SH-SY5Y (cell line): ENCODE data around the gene LMF1.

Experiments
- GATA2 ChIP-seq: IDR thresholded peaks from 2 replicates; pipeline ENCODE4 v1.6.1; 2011; ENCODE audit warnings: mild to moderate bottlenecking, low read depth, low read length
- GATA3 ChIP-seq: IDR thresholded peaks from 2 replicates; pipeline ENCODE4 v1.6.1; 2011; ENCODE audit warnings: low read depth, mild to moderate bottlenecking, low read length, moderate library complexity

LMF1 gene

DNA sequence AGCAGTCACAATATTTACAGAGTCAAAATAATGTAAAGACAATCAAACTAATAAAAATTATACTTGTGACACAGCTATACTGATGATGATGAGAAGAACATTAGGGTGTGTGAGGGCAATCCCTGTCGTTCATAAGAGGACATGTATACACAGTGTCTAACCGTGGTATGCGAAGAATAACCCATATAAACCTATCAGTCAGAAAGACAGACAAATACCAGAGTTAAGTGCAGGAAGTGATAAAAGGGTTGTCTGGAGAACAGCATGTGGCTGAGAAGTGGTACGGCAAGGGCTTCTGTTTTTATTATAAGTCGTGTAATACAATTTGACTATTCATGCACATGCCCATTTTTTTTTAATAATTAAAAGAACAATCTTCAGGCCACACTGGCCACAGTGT is 46.7 kb downstream of the LMF1 start:
- TF ChIP-seq GATA2 = no peak
- TF ChIP-seq GATA3 = no peak

GRCh38 chr16:923184-923583 is 47.6 kb downstream of the LMF1 start:
- no peak for TF ChIP-seq GATA3
- no peak for TF ChIP-seq GATA2

GRCh38 chr16:922051-922450 is 48.7 kb downstream of the LMF1 start:
- no peak for TF ChIP-seq GATA2
- no peak for TF ChIP-seq GATA3

- TF ChIP-seq GATA2 (no peak), GATA3 (no peak)
These were observed 49.4 kb downstream of the LMF1 start for GRCh38 chr16:921321-921905.

DNA sequence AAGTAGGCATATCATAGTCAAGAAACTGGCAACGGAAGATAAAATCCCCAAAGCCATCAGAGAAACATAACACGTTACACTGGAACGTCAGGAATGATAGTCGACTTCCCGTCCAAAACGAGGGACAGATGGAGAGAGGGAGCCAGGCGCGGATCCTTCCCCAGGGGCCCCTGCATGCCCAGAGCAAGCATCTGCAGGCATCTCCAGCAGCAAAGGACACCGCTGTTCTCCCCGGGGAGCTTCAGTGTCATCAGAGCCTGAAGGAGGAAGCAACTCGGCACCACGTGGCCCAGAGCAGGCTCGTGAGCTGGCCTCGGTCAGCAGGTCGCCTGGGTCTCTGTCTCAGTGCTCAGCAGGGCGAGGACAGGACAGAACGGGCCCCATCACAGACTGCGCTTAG is 50.1 kb downstream of the LMF1 start:
- TF ChIP-seq GATA3 (no peak), GATA2 (no peak)

DNA sequence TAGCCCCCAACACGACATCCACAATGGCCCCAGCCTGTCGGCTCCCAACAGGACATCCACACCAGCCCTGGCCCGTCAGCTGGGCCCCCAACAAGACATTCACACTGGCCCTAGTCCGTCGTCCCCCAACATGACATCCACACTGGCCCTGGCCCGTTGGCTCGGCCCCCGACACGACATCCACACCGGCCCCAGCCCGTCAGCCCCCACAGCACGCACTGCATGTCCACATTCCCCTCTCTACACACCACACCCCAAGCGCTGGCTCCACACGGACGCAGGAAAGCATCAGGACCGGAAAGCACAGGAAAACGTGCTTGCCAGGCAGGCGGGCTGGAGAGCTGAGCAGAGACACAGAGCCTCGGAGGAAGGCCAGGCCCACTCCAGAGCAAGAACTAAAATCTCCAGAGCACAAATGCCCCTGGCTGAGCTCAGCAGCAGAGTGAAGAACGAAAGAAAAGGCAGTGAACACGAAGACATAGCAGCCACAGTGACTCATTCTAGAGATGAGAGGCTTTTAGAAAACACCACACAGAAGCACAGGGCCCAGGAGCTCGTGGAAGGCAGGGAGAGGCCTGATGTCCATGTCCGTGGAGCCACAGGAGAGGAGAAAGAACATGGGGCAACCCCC is 50.6 kb downstream of the LMF1 start:
- TF ChIP-seq GATA3 (no peak), GATA2 (no peak)

GRCh38 chr16:919658-920050 is 51.1 kb downstream of the LMF1 start:
- TF ChIP-seq GATA2 = no peak
- no peak for TF ChIP-seq GATA3

- no peak for TF ChIP-seq GATA3
- TF ChIP-seq GATA2 = no peak
These were observed 51.8 kb downstream of the LMF1 start for GRCh38 chr16:918741-919657.

DNA sequence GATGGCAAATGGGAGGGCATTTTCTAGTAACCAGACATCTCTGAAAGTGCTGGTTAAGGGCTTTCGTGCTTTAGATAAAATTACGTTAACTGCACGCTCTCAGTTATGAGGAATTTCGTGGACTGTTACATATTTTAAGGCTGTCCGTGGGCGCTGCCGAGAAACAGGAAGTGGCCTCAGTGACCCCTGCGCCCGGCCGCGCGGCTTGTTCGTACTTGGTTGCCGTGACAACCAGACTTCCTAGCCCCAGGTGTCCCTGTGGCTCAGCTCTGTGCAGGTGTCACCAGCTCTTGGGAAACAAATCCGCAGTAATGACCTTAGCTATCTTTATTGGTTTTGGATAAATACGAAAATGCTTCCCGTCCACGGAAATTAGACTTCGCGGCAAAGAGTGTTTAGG is 52.7 kb downstream of the LMF1 start:
- no peak for TF ChIP-seq GATA3
- no peak for TF ChIP-seq GATA2

GRCh38 chr16:917591-918061 is 53.2 kb downstream of the LMF1 start:
- TF ChIP-seq GATA2 = no peak

DNA sequence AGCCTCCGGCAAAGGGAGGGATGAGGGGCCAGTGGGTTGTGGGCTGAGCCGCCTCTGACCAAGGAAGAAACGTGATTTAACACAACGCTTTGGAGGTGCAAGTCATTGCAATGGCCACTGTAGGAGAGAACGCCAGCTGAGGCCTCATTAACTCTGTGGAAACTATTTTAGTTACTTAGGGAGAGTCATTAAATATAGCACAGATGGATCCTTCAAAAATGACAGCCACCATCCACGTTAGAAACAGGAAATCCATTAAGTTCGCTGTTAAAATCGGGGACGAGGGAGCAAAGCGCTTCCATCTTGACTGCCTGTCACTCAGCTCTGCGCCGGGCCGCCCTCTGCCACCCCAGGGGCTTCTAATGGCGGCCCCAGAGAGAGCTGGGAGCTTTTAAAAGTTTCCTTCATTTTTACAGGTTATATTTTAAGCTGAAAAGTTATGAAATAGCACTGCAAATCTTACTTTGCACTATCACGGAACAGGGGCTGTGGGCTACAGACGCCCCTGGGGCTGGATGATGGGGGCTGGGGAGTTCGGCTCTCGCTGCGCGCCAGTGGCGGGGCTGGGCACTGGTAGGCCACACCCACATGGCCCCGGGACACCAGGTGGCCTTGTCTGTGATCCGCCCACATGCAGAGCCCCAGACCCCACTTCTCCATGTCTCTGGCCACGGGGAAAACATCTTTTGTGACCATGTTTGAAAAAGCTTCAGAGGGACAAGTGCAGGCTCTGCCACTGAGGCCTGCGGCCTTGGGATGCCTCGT is 54.6 kb downstream of the LMF1 start:
- no peak for TF ChIP-seq GATA2
- no peak for TF ChIP-seq GATA3

DNA sequence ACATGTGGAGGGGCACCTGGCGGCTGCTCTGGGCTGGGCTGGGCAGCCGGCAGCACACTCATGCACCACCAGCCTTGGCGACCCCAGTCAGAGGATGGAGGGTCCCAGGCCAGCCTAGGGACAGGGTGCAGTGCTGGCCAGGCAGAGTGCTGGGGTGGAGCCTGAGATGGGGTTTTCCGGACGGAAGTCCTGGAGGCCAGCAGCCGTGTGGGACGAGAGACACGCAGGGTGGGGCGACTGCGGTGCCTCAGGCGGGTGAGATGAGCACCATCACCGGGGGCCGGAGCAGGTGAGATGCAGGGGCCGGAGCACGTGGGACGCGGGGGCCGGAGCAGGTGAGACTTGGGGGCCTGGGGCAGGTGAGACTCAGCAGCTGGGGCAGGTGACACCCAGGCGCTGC is 55.2 kb downstream of the LMF1 start:
- TF ChIP-seq GATA2 (no peak), GATA3 (no peak)

- no peak for TF ChIP-seq GATA2
- TF ChIP-seq GATA3 = no peak
These were observed 56.3 kb downstream of the LMF1 start for GRCh38 chr16:914440-914839.
